Activated naive CD4-positive, alpha-beta T cell treated with anti-CD3 and anti-CD28 coated beads, Interleukin-2, amount 50 U/mL, for 16 hours (primary cell): ENCODE measurements around the gene PLAC1.

ENCODE experiments used
- DNase-seq: peaks from one replicate; pipeline ENCODE4 v3.0.0-alpha.2; 2020

The PLAC1 gene

GRCh38 chrX:134571796-134572195 is 86.5 kb downstream of the PLAC1 start:
- DNase-seq: no peak

- DNase-seq: no peak
These were observed 87.4 kb downstream of the PLAC1 start for GRCh38 chrX:134570899-134571298.

- DNase-seq: no peak
These were observed 87.8 kb downstream of the PLAC1 start for GRCh38 chrX:134570509-134570846.

GRCh38 chrX:134569306-134569705 is 89.0 kb downstream of the PLAC1 start:
- DNase-seq: no peak

- DNase-seq: no peak
These were observed 89.8 kb downstream of the PLAC1 start for GRCh38 chrX:134568285-134569016.

- no peak for DNase-seq
These were observed 91.8 kb downstream of the PLAC1 start for GRCh38 chrX:134566506-134566905.

GRCh38 chrX:134562002-134562401 is 96.3 kb downstream of the PLAC1 start:
- DNase-seq: no peak

- no peak for DNase-seq
These were observed 100.1 kb downstream of the PLAC1 start for GRCh38 chrX:134558133-134558532.

GRCh38 chrX:134554291-134554690 is 104.0 kb downstream of the PLAC1 start:
- DNase-seq: no peak

- DNase-seq: no peak
These were observed 105.9 kb downstream of the PLAC1 start for GRCh38 chrX:134552351-134552750.

- DNase-seq: no peak
These were observed 106.8 kb downstream of the PLAC1 start for GRCh38 chrX:134551376-134552048.

GRCh38 chrX:134548257-134549201 is 109.7 kb downstream of the PLAC1 start:
- DNase-seq: no peak

GRCh38 chrX:134547047-134547679 is 111.1 kb downstream of the PLAC1 start:
- no peak for DNase-seq

GRCh38 chrX:134546187-134546586 is 112.1 kb downstream of the PLAC1 start:
- DNase-seq: no peak

GRCh38 chrX:134545510-134545909 is 112.8 kb downstream of the PLAC1 start:
- no peak for DNase-seq

- DNase-seq: no peak
These were observed 113.6 kb downstream of the PLAC1 start for GRCh38 chrX:134544513-134545151.

- no peak for DNase-seq
These were observed 114.1 kb downstream of the PLAC1 start for GRCh38 chrX:134544135-134544512.

- DNase-seq: no peak
These were observed 115.0 kb downstream of the PLAC1 start for GRCh38 chrX:134543288-134543687.

- DNase-seq: no peak
These were observed 115.8 kb downstream of the PLAC1 start for GRCh38 chrX:134542485-134542884.

GRCh38 chrX:134541906-134542305 is 116.4 kb downstream of the PLAC1 start:
- DNase-seq: no peak

GRCh38 chrX:134538316-134538715 is 120.0 kb downstream of the PLAC1 start:
- DNase-seq: no peak

- DNase-seq: no peak
These were observed 120.9 kb downstream of the PLAC1 start for GRCh38 chrX:134537179-134537955.
